Fibroblast of lung (primary cell): ENCODE measurements around the gene PLK1.

ENCODE experiments used
- CTCF ChIP-seq, 2 donors: IDR thresholded peaks in 1 of 2; conservative IDR thresholded peaks in 1 of 2; 1 replicate in 1 of 2; 2 replicates in 1 of 2; pipeline ENCODE4 v1.5.1; 2011 to 2012; ENCODE audit warnings: low read length in 2 of 2, control low read depth in 1 of 2, inconsistent platforms in 1 of 2, low read depth in 1 of 2, mild to moderate bottlenecking in 1 of 2
- EZH2 ChIP-seq: IDR thresholded peaks from 2 replicates; pipeline ENCODE4 v1.5.1; 2012; ENCODE audit warnings: low read length, control low read depth, mild to moderate bottlenecking; ENCODE audit errors: missing control alignments

- TF ChIP-seq CTCF (conservative IDR thresholded peaks at IDR 0.05 in 1 of 2, IDR thresholded peaks at IDR 0.05 in 1 of 2; ENCODE audit: low read depth in 1 of 2, low read length in 2 of 2) = no peak
- no peak for TF ChIP-seq EZH2
Observed at GRCh38 chr16:23668225-23668624, 10.5 kb upstream of the PLK1 start.
